Activated CD8-positive, alpha-beta T cell treated with anti-CD3 and anti-CD28 coated beads, Interleukin-2, amount 10 ng/mL, durations not matched to agents 7 days and 5 days (primary cell): ENCODE results near the gene IDUA. TPM values are rescaled to one million over a fixed set of nuclear protein-coding genes. Genes with fewer than 3 reads are reported as not detected.

Source experiments
- ATAC-seq: fragments of 150-1000 bp; cut with Tn5 transposase; one replicate; pipeline ENCODE4 v1.10.0; 2021; ENCODE audit warnings: moderate library complexity
- CTCF ChIA-PET: fragments of 350-600 bp; sonication (Branson Sonifier 250); formaldehyde crosslinking; loops from one replicate; lab custom pipeline; 2021; ENCODE audit warnings: antibody characterized with exemption; lab: Charles Lee
- POLR2A ChIA-PET: fragments of 350-600 bp; sonication (Branson Sonifier 250); formaldehyde crosslinking; loops from one replicate; lab custom pipeline; 2021; ENCODE audit warnings: antibody characterized with exemption; lab: Charles Lee
- DNase-seq: peaks from one replicate; pipeline ENCODE4 v3.0.0-alpha.2; 2020
- H3K27ac Mint-ChIP-seq: one replicate; pipeline ENCODE4 v1.8.0; 2021; ENCODE audit warnings: mild to moderate bottlenecking, mixed read lengths
- H3K27me3 Mint-ChIP-seq: one replicate; pipeline ENCODE4 v1.8.0; 2021; ENCODE audit warnings: low read depth, mixed read lengths
- H3K36me3 Mint-ChIP-seq: one replicate; pipeline ENCODE4 v1.8.0; 2021; ENCODE audit warnings: low read depth, mixed read lengths
- H3K4me1 Mint-ChIP-seq: one replicate; pipeline ENCODE4 v1.8.0; 2021; ENCODE audit warnings: low read depth, mixed read lengths
- H3K4me3 Mint-ChIP-seq: one replicate; pipeline ENCODE4 v1.8.0; 2021; ENCODE audit warnings: mild to moderate bottlenecking, mixed read lengths
- H3K9me3 Mint-ChIP-seq: one replicate; pipeline ENCODE4 v1.8.0; 2022; ENCODE audit warnings: mixed read lengths; ENCODE audit not compliant: insufficient read depth
- total RNA-seq, 2 experiments: library from RNA; stranded (reverse); gene quantifications; one replicate each; pipeline ENCODE4 v1.2.3, GENCODE V29; 2021

The IDUA gene
- total RNA-seq, 2 experiments from 2014 or later = 19.0 to 20.9 TPM

DNA sequence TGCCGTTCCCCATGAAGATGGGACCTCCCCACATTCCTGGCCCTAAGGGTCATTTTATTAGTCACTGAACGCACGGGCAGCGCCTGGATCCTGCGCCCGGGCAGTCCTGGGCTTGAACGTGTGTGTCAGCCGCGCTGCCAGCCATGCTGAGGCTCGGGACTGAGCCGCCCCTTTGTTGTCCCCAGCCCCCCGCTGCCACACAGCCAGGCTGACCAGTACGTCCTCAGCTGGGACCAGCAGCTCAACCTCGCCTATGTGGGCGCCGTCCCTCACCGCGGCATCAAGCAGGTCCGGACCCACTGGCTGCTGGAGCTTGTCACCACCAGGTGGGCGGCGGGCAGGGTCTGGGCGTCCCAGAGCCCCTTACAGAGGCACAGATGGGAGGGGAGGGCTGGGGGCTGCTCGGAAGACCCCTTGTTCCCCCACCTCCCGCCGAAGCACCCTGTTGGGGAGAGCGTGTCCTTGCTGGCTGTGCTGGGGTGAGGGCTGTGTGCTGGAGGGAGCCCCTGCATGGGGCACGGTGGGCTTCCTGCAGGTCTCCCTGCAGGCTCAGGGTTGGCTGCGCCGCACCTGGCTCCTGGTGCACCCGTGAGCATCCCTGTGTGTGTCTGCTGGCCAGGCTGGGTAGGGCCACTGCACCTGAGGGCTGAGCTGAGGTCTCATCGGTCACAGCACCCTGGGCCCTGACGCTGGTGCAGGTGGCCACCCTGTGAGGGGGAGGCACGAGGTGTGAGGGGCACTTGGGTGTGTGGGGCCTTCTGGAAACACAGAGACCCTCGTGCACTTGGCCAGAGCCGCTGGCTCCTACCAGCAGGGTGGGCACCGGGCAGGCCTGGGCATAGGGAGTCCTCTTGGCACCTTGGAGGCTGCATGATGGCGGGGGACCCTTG is 1.0 kb downstream of the IDUA start:
- Mint-ChIP-seq H3K4me3 (peak overlapping the region; percentile 77), H3K4me1 (peaks cover 26% of the 10 kb centered on the region), H3K27ac (peak overlapping the region; percentile 46), H3K9me3 (no peaks in the 10 kb centered on the region), H3K36me3 (no peaks in the 10 kb centered on the region), H3K27me3 (no peaks in the 10 kb centered on the region)
- DNase-seq (no peak), ATAC-seq (no peak)
- POLR2A ChIA-PET = interaction anchor here (0.8 to 1.5 kb wide), 3 partner anchors 54 to 58 kb away, joined by 3 to 7 read pairs (median 5); partner anchors contain the start of genes GAK and TMEM175
- CTCF ChIA-PET = interaction anchor here (0.6 to 2.5 kb wide), 15 partner anchors 11 to 712 kb away, joined by 3 to 34 read pairs (median 4); partner anchors contain the start of genes DGKQ, GAK and TMEM175

- H3K36me3 Mint-ChIP-seq = no peaks in the 10 kb centered on the region
- ChIA-PET CTCF (no interaction called here), POLR2A (no interaction called here)
- H3K27ac Mint-ChIP-seq = no peak overlapping the region
- ATAC-seq = no peak
- no peak for DNase-seq
- no peaks in the 10 kb centered on the region for H3K27me3 Mint-ChIP-seq
- peaks cover 26% of the 10 kb centered on the region for H3K4me1 Mint-ChIP-seq
- H3K9me3 Mint-ChIP-seq = no peaks in the 10 kb centered on the region
- no peak overlapping the region for H3K4me3 Mint-ChIP-seq
Measured at GRCh38 chr4:988726-989721, 2.2 kb downstream of the IDUA start.

DNA sequence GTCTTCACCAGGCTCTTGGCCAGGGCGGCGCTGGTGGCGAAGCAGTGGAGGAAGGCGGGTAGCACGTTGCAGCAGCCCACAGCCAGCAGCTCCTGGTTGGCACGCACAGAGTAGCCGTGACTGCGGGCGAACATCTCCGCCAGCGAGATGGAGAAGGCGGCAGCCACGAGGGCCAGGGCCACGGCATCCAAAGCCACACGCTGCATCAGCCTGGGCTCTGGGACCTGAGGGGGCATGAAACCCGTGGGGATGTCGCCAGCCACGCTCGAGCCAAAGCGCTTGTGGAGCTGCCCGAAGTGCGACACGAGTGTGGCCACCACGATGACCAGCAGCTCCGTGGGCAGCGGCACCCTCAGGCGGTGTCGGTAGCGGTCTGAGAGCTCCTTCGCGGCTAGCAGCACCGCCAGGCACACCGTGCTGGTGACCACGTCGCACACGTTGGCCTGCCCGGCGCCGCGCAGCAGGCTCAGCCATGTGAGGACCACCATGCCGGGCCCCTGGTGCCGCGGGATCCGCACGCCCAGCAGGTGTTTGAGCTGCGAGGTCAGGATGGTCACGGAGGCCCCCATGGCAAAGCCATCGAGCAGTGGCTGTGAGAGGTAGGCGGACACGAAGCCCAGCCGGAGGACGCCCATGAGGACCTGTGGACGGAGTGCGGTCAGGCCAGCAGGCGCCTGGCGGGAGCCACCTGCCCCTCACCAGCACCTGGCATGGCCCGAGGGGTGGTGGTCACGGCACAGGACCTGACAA is 3.1 kb downstream of the IDUA start:
- CTCF ChIA-PET = no interaction called here
- Mint-ChIP-seq H3K27ac (no peak overlapping the region), H3K4me3 (no peak overlapping the region), H3K27me3 (no peaks in the 10 kb centered on the region), H3K9me3 (no peaks in the 10 kb centered on the region), H3K36me3 (no peaks in the 10 kb centered on the region), H3K4me1 (peaks cover 23% of the 10 kb centered on the region)
- POLR2A ChIA-PET = no interaction called here
- DNase-seq (no peak), ATAC-seq (no peak)

DNA sequence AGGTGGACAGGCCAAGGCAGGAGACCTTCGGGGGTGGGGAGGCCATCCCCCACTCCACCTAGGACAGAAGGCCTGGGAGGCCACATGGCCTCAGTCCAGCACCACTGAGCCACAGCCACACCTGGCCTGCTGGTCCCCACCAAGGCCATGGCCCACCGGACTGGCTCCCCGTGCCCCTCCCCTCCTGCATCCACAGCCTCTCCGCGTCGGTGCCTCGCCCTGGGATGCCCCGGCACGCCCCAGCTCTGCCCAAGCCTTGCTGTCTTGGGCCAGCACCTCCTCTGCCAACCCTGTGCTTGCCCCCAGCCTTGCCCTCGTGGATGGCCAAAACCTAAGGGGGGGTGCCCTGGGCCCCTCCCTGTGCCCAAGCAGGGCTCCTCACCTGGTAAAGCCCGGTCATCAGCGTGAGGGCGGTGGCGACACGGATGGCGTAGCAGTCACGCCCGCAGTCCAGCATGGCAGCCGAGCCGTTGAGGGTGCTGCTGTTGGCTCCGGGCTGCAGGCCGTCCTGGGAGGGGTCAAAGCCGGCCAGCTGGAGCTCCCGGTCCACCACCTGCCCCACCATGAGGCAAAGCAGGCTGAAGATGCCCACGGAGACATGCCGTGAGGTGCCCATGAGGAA is 4.0 kb downstream of the IDUA start:
- ATAC-seq (no peak), DNase-seq (no peak)
- Mint-ChIP-seq H3K27ac (no peak overlapping the region), H3K36me3 (no peaks in the 10 kb centered on the region), H3K9me3 (no peaks in the 10 kb centered on the region), H3K4me3 (no peak overlapping the region), H3K27me3 (peaks cover 3% of the 10 kb centered on the region), H3K4me1 (peaks cover 14% of the 10 kb centered on the region)
- POLR2A ChIA-PET = no interaction called here
- CTCF ChIA-PET = no interaction called here

DNA sequence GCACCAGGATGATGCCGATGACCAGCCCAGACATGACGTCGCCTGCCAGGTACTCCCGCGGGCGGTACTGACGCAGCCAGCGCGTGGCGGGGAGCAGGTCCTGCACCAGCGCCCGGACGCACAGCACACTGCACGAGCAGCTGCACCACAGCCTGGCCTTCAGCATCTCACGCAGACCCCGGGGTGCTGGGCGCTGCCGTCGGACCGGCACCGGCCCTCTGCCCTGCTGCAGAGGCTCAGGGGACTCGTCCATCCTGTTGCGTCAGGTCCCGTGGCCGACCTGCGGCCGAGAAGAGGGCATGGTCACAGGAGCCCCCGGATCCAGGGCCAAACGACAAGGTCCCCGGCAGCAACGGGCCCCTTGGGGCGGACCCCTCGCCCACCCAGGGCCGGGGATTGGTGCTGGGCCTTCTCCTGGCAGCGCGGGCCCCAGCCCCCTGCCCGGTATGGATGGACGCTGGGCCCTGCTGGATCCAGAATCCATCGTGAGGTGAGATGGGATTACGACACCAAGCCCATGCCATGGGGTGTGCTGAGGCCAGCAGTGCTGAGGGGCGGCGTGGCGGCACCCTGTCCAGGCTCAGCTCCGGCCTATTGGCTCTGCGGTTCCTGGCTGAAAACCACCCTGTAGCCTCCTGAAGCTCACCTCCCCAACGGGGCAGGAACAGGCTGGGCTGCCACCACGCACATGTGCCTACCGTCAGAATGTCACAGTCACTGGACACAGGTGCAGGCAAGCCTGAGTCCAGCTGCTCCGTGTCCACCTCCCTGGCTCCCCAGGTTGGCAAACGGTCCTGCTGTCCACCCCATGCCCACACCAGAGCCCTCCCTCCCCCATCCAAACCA is 4.8 kb downstream of the IDUA start:
- ATAC-seq (no peak), DNase-seq (no peak)
- H3K27me3 Mint-ChIP-seq = peaks cover 3% of the 10 kb centered on the region
- CTCF ChIA-PET = no interaction called here
- H3K4me1 Mint-ChIP-seq = peaks cover 9% of the 10 kb centered on the region
- H3K9me3 Mint-ChIP-seq = no peaks in the 10 kb centered on the region
- POLR2A ChIA-PET = no interaction called here
- no peaks in the 10 kb centered on the region for H3K36me3 Mint-ChIP-seq
- H3K4me3 Mint-ChIP-seq = no peak overlapping the region
- no peak overlapping the region for H3K27ac Mint-ChIP-seq

- Mint-ChIP-seq H3K4me1 (peaks cover 7% of the 10 kb centered on the region), H3K27ac (no peak overlapping the region), H3K36me3 (no peaks in the 10 kb centered on the region), H3K27me3 (peaks cover 6% of the 10 kb centered on the region), H3K9me3 (no peaks in the 10 kb centered on the region), H3K4me3 (no peak overlapping the region)
- ChIA-PET CTCF (no interaction called here), POLR2A (no interaction called here)
- ATAC-seq (no peak), DNase-seq (no peak)
Measured at GRCh38 chr4:992297-993110, 5.7 kb downstream of the IDUA start.

DNA sequence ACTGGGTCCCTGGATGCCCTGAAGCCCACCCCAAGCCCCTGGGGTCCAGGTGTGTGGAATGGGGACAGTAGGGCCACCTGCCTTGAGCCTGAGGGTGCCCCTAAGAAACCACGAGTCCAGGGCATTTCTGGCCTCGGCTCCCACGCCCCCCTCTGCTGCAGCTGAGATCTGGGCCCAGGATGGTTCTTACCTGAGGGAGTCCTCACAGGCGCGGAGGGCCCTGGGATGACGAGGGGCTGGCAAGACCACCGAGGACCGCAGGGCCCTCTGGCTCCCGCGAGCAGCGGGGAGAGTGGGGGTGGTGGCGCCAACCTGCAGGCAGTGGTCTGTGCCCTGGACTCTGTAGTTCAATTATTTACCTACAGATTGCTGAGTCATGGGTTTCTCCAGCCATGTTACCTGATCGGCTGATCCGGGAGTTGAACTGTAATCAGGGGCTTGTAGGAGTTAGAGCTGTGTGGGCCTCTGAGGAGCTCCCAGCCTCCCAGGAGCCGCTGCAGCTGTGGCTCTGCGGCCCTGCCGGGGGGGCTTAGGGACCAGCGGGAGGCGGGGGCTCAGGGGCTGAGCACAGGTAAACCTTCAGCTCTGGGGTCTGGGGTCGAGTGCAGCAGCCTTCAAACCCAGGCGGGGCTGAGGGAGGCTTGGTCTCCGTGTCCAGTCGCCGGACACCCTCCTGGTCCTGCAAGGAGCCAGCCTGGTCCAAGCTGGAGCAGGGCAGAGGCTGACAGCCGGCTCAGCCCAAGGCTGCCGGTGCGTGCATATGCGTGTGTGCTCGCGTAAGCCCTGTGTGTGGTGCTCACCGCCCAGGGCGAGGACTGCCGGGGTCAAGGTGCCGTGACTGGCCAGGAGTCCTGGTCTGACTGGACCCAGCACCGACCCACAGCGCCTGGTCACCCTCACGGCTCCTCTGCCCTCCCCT is 6.5 kb downstream of the IDUA start, which contains the start of gene SLC26A1:
Gene SLC26A1 (minus strand): TSS at position 294 of the 919 bp plus-strand sequence. CDS start 1,701 bp downstream, outside the sequence.
- Mint-ChIP-seq H3K4me1 (no peaks in the 10 kb centered on the region), H3K27me3 (peaks cover 10% of the 10 kb centered on the region), H3K36me3 (no peaks in the 10 kb centered on the region), H3K27ac (no peak within 1 kb of the TSS), H3K9me3 (no peaks in the 10 kb centered on the region), H3K4me3 (no peak within 1 kb of the TSS)
- no peak for DNase-seq
- ChIA-PET CTCF (no interaction called here), POLR2A (no interaction called here)
- ATAC-seq = no peak

DNA sequence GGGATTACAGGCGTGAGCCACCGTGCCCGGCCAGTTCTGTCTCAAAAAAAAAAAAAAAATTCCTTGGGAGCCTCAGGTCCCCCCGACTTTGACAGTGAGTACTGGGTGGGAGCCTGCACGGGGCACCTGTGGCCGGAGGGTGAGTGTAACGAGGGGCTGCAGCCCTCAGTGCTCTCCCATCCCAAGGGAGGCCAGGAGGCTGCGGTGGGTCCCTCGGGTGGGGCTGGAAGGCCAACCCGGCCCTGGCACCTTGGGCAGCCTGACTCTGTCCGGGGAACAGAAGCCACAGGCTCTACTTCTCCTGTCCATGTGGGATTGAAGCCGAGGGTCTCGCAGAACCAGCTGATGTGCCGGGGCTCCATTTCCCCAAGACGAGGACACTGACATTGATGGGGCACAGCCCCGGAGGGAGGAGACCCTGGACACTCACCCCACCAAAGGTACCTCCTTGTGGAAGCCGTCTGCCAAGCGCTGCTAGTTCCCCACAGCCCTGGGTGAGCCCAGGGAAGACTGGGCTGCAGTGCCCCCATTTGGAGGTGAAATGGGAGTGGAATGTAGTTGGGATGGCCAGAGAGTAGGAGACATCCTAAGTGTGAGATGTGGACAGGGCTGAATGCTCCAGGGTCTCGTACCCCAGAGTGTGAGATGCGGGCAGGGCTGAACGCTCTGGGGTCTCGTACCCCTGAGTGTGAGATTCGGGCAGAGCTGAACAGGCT is 8.6 kb downstream of the IDUA start:
- ChIA-PET CTCF (no interaction called here), POLR2A (no interaction called here)
- DNase-seq = no peak
- ATAC-seq = no peak
- Mint-ChIP-seq H3K27ac (no peak overlapping the region), H3K4me1 (no peaks in the 10 kb centered on the region), H3K27me3 (peaks cover 19% of the 10 kb centered on the region), H3K4me3 (no peak overlapping the region), H3K9me3 (no peaks in the 10 kb centered on the region), H3K36me3 (no peaks in the 10 kb centered on the region)
